GM18867 (cell line): ENCODE data around the gene GOLGA5.

Experiments used
- ATAC-seq: cut with Tn5 transposase; IDR thresholded peaks from one replicate; pipeline ENCODE4 v1.9.1; 2021; ENCODE audit warnings: mild to moderate bottlenecking, moderate library complexity; ENCODE audit not compliant: unreplicated experiment

Gene GOLGA5

GRCh38 chr14:92874962-92875661, 81.0 kb downstream of the GOLGA5 start:
- ATAC-seq = no peak

GRCh38 chr14:92877757-92878431, 83.8 kb downstream of the GOLGA5 start:
- ATAC-seq = no peak

GRCh38 chr14:92880351-92880750, 86.2 kb downstream of the GOLGA5 start:
- ATAC-seq = no peak

- no peak for ATAC-seq
Observed at GRCh38 chr14:92880851-92881250, 86.7 kb downstream of the GOLGA5 start.

- no peak for ATAC-seq
Observed at GRCh38 chr14:92883066-92883465, 89.0 kb downstream of the GOLGA5 start.

- no peak for ATAC-seq
Observed at GRCh38 chr14:92884410-92884809, 90.3 kb downstream of the GOLGA5 start.

GRCh38 chr14:92885279-92886061, 91.4 kb downstream of the GOLGA5 start:
- no peak for ATAC-seq

- ATAC-seq = no peak
Observed at GRCh38 chr14:92886337-92886736, 92.2 kb downstream of the GOLGA5 start.

GRCh38 chr14:92887157-92887556, 93.1 kb downstream of the GOLGA5 start:
- ATAC-seq = no peak

GRCh38 chr14:92888896-92889295, 94.8 kb downstream of the GOLGA5 start:
- no peak for ATAC-seq
